Smooth muscle cell (in vitro differentiated cells): ENCODE data around the gene BCL2L13. TPM values are rescaled to one million over a fixed set of nuclear protein-coding genes. Genes with fewer than 3 reads are reported as not detected.
A peak's percentile ranks its signal among the peaks of the same experiment; 100 is the strongest.

ENCODE experiments used
- DNase-seq: peaks from one replicate; lab custom pipeline; 2025; ENCODE audit not compliant: unreplicated experiment; lab: John Stamatoyannopoulos, UW
- H2AFZ ChIP-seq: fragments of 200-600 bp; sonication (generic); 2 replicates; pipeline ENCODE4 v1.6.0; 2016; ENCODE audit warnings: antibody characterized with exemption, low read depth, mild to moderate bottlenecking
- H3F3A ChIP-seq: fragments of 200-600 bp; sonication (generic); 2 replicates; pipeline ENCODE4 v1.6.0; 2017; ENCODE audit warnings: antibody characterized with exemption, low read depth
- H3K27ac ChIP-seq: fragments of 200-600 bp; sonication (generic); 2 replicates; pipeline ENCODE4 v1.5.1; 2016; ENCODE audit warnings: low read depth, mild to moderate bottlenecking
- H3K27me3 ChIP-seq: fragments of 200-600 bp; sonication (generic); 2 replicates; pipeline ENCODE4 v1.6.1; 2016; ENCODE audit warnings: low read depth, mild to moderate bottlenecking
- H3K36me3 ChIP-seq: fragments of 200-600 bp; sonication (generic); 2 replicates; pipeline ENCODE4 v1.5.1; 2016; ENCODE audit warnings: low read depth
- H3K4me1 ChIP-seq: fragments of 200-600 bp; sonication (generic); 2 replicates; pipeline ENCODE4 v1.5.1; 2016; ENCODE audit warnings: low read depth
- H3K4me2 ChIP-seq: fragments of 200-600 bp; sonication (generic); 2 replicates; pipeline ENCODE4 v1.6.0; 2016; ENCODE audit warnings: mild to moderate bottlenecking
- H3K4me3 ChIP-seq: fragments of 200-600 bp; sonication (generic); 2 replicates; pipeline ENCODE4 v1.5.1; 2016; ENCODE audit warnings: mild to moderate bottlenecking
- H3K79me2 ChIP-seq: fragments of 200-600 bp; sonication (generic); 2 replicates; pipeline ENCODE4 v1.6.0; 2016; ENCODE audit warnings: low read depth, mild to moderate bottlenecking
- H3K9ac ChIP-seq: fragments of 200-600 bp; sonication (generic); 2 replicates; pipeline ENCODE4 v1.6.0; 2016; ENCODE audit warnings: low read depth
- H3K9me3 ChIP-seq: fragments of 200-600 bp; sonication (generic); replicated peaks from 2 replicates; pipeline ENCODE4 v1.5.1; 2016; ENCODE audit warnings: low read depth
- H4K20me1 ChIP-seq: fragments of 200-600 bp; sonication (generic); 2 replicates; pipeline ENCODE4 v1.6.0; 2016; ENCODE audit warnings: low read depth
- WGBS: methylation state at CpG from one replicate; pipeline ENCODE4 v1.1.7; 2016; ENCODE audit warnings: low lambda C conversion rate; 5-methylcytosine and 5-hydroxymethylcytosine counted together
- polyA plus RNA-seq: library from polyadenylated mRNA; unstranded; fragments of >200 nt; fragmentation: Nextera tagmentation; extraction: Ambion mirVana; gene quantifications from 2 replicates; pipeline ENCODE4 v1.2.1, GENCODE V29; 2016
- total RNA-seq: library from RNA; depleted of rRNA; stranded (reverse); fragments of >200 nt; gene quantifications from 2 replicates; pipeline ENCODE4 v1.2.3, GENCODE V29; 2014
- TF ChIP-seq, protein P1 (sequence below): fragments of 200-600 bp; sonication (generic); IDR thresholded peaks from 2 replicates; pipeline ENCODE4 v1.5.1; 2017; ENCODE audit warnings: borderline replicate concordance, mild to moderate bottlenecking, antibody characterized with exemption; ENCODE audit not compliant: insufficient read depth, poor library complexity, severe bottlenecking

The BCL2L13 gene
- total and polyA plus RNA-seq, 2 experiments from 2014 or later: 16.7 to 27.0 TPM

- H2AFZ ChIP-seq: no peak overlapping the region
- no peak overlapping the region for H3K4me3 ChIP-seq
- no peaks in the 10 kb centered on the region for H3K9me3 ChIP-seq
- peaks cover 17% of the 10 kb centered on the region for H3K79me2 ChIP-seq
- H4K20me1 ChIP-seq: peaks cover 50% of the 10 kb centered on the region
- no peak overlapping the region for H3K9ac ChIP-seq
- H3K4me1 ChIP-seq: no peaks in the 10 kb centered on the region
- no peak overlapping the region for H3K4me2 ChIP-seq
- H3K36me3 ChIP-seq: peaks cover 23% of the 10 kb centered on the region
- TF ChIP-seq, protein P1, sequence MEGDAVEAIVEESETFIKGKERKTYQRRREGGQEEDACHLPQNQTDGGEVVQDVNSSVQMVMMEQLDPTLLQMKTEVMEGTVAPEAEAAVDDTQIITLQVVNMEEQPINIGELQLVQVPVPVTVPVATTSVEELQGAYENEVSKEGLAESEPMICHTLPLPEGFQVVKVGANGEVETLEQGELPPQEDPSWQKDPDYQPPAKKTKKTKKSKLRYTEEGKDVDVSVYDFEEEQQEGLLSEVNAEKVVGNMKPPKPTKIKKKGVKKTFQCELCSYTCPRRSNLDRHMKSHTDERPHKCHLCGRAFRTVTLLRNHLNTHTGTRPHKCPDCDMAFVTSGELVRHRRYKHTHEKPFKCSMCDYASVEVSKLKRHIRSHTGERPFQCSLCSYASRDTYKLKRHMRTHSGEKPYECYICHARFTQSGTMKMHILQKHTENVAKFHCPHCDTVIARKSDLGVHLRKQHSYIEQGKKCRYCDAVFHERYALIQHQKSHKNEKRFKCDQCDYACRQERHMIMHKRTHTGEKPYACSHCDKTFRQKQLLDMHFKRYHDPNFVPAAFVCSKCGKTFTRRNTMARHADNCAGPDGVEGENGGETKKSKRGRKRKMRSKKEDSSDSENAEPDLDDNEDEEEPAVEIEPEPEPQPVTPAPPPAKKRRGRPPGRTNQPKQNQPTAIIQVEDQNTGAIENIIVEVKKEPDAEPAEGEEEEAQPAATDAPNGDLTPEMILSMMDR: no peak
- 59% methylated on average over 3 of the region's 3 CpGs for WGBS
- no peaks in the 10 kb centered on the region for H3F3A ChIP-seq
- no peak for DNase-seq
- H3K27ac ChIP-seq: no peak overlapping the region
- no peaks in the 10 kb centered on the region for H3K27me3 ChIP-seq
These were observed 37.5 kb upstream of the BCL2L13 start for GRCh38 chr22:17601031-17601430.

DNA sequence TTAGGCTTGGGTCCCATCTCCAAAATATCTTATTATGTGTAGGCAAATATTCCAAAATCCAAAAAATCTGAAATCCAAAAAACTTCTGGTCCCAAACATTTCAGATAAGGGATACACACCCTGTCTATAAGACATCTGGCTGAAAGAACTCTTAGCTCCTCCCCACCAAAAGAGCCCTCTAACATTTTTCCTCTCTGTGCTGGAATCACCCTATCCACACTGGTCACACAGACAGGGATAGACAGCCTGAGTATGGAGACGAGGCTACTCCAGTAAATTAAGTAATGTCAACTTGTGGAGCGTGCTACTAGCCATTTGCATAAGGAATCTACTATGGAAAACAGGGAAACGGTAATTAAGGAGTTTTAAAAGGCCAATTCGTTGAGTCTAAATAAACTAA is 34.9 kb upstream of the BCL2L13 start:
- H3K4me2 ChIP-seq: no peak overlapping the region
- H3K4me1 ChIP-seq: no peaks in the 10 kb centered on the region
- 94% methylated on average over 4 of the region's 4 CpGs for WGBS
- TF ChIP-seq, protein P1: no peak
- no peak overlapping the region for H3K9ac ChIP-seq
- H3K27ac ChIP-seq: no peak overlapping the region
- H3K27me3 ChIP-seq: no peaks in the 10 kb centered on the region
- peaks cover 25% of the 10 kb centered on the region for H3K79me2 ChIP-seq
- no peaks in the 10 kb centered on the region for H3K9me3 ChIP-seq
- H3K4me3 ChIP-seq: no peak overlapping the region
- H4K20me1 ChIP-seq: peaks cover 76% of the 10 kb centered on the region
- H2AFZ ChIP-seq: no peak overlapping the region
- DNase-seq: no peak
- H3K36me3 ChIP-seq: peaks cover 6% of the 10 kb centered on the region
- H3F3A ChIP-seq: no peaks in the 10 kb centered on the region

DNA sequence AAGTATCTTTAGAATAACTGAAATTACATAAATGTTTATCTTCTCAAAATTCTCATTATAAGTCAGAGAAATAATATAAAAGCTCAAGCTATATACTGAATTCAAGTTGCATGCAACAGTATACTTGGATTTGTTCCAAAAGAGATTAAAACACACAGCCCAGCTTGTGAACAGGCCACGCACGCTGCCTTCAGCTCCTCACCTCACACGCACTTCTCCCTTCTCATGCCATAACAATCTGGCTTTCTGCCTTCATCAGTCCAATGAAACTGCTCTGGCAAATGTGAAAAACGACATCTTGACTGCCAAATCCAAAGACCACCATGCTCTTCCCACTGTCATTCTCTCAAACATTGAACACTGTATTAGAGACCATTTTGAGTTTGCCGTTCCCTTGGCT is 32.1 kb upstream of the BCL2L13 start:
- no peak overlapping the region for H2AFZ ChIP-seq
- H3K36me3 ChIP-seq: peaks cover 8% of the 10 kb centered on the region
- H3K9me3 ChIP-seq: no peaks in the 10 kb centered on the region
- no peak overlapping the region for H3K4me2 ChIP-seq
- peaks cover 87% of the 10 kb centered on the region for H4K20me1 ChIP-seq
- WGBS: 65% methylated on average over 5 of the region's 5 CpGs
- H3K4me1 ChIP-seq: no peaks in the 10 kb centered on the region
- DNase-seq: peak; percentile 5
- H3K4me3 ChIP-seq: no peak overlapping the region
- no peaks in the 10 kb centered on the region for H3F3A ChIP-seq
- H3K9ac ChIP-seq: peak overlapping the region; percentile 40
- no peaks in the 10 kb centered on the region for H3K27me3 ChIP-seq
- peak overlapping the region; percentile 76 for H3K27ac ChIP-seq
- H3K79me2 ChIP-seq: peaks cover 32% of the 10 kb centered on the region
- TF ChIP-seq, protein P1: no peak

DNA sequence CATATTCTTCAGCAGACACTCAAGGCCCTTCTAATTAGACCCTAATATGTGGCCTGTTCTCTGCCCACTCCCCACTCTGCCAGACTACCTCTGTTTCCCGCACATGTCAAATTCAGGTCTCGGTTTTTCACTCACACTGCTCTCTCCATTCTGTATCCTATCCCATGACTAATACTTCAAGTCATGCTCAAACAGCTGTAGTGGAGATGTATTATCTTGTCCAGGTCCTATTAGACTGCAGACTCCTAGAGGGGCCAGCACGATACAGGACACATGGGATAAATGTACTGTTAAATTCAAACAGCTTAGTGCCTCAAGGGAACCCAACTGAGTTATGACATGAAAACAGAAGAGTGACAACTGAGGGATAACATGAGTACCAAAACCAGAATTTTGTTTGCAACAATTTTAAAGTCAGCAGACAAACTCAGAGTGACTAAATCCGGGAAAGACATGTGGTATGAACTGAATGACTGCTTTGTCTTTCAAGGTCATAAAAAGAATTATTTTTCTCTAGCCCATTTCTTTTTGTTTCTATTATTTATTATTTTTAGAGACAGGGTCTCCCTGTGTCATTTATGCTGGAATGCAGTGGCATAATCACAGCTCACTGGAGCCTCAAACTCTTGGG is 30.6 kb upstream of the BCL2L13 start:
- Histone ChIP-seq H3K36me3 (peaks cover 14% of the 10 kb centered on the region), H3K27ac (peak overlapping the region; percentile 41), H3K4me3 (no peak overlapping the region), H2AFZ (no peak overlapping the region), H3K79me2 (peaks cover 36% of the 10 kb centered on the region), H3K27me3 (no peaks in the 10 kb centered on the region), H4K20me1 (peaks cover 74% of the 10 kb centered on the region), H3K9me3 (no peaks in the 10 kb centered on the region), H3F3A (no peaks in the 10 kb centered on the region), H3K4me2 (no peak overlapping the region), H3K4me1 (no peaks in the 10 kb centered on the region), H3K9ac (peak overlapping the region; percentile 4)
- WGBS: 82% methylated on average over 4 of the region's 4 CpGs
- no peak for DNase-seq
- TF ChIP-seq, protein P1: no peak
